GM18867 (cell line): ENCODE measurements around the gene GMEB1.
"Not testable (repeated sequence)": the region's sequence is repeated elsewhere in the genome, so short reads cannot be mapped to it uniquely, and the experiment has no call there.

ENCODE experiments used
- ATAC-seq: cut with Tn5 transposase; IDR thresholded peaks from one replicate; pipeline ENCODE4 v1.9.1; 2021; ENCODE audit warnings: mild to moderate bottlenecking, moderate library complexity; ENCODE audit not compliant: unreplicated experiment

The GMEB1 gene

GRCh38 chr1:28671254-28671780, 2.7 kb downstream of the GMEB1 start:
- ATAC-seq: no peak

- ATAC-seq: not testable (repeated sequence)
These were observed 4.4 kb downstream of the GMEB1 start for GRCh38 chr1:28672971-28673370.

GRCh38 chr1:28675924-28676257, 7.3 kb downstream of the GMEB1 start:
- no peak for ATAC-seq

GRCh38 chr1:28680151-28680550, 11.6 kb downstream of the GMEB1 start:
- ATAC-seq: no peak

GRCh38 chr1:28682840-28683239, 14.3 kb downstream of the GMEB1 start:
- no peak for ATAC-seq

GRCh38 chr1:28684937-28685336, 16.4 kb downstream of the GMEB1 start:
- ATAC-seq: no peak

GRCh38 chr1:28691627-28692026, 23.0 kb downstream of the GMEB1 start:
- ATAC-seq: not testable (repeated sequence)

GRCh38 chr1:28703629-28704028, 35.0 kb downstream of the GMEB1 start:
- ATAC-seq: no peak

- no peak for ATAC-seq
These were observed 47.8 kb downstream of the GMEB1 start for GRCh38 chr1:28716336-28716735.

- no peak for ATAC-seq
These were observed 49.6 kb downstream of the GMEB1 start for GRCh38 chr1:28718166-28718565.

- ATAC-seq: no peak
These were observed 50.2 kb downstream of the GMEB1 start for GRCh38 chr1:28718586-28719331.

GRCh38 chr1:28719332-28719619, 50.7 kb downstream of the GMEB1 start:
- no peak for ATAC-seq

- ATAC-seq: no peak
These were observed 51.8 kb downstream of the GMEB1 start for GRCh38 chr1:28720376-28720775.

- ATAC-seq: not testable (repeated sequence)
These were observed 53.3 kb downstream of the GMEB1 start for GRCh38 chr1:28721927-28722326.

GRCh38 chr1:28725365-28725764, 56.8 kb downstream of the GMEB1 start:
- ATAC-seq: not testable (repeated sequence)

- ATAC-seq: no peak
These were observed 67.4 kb downstream of the GMEB1 start for GRCh38 chr1:28735961-28736449.

GRCh38 chr1:28736450-28737306, 68.1 kb downstream of the GMEB1 start, which contains the start of gene YTHDF2:
Gene YTHDF2 (plus strand): TSS chr1:28736940. CDS start chr1:28737121, 181 bp downstream.
- ATAC-seq: peak; percentile 91

- peak; percentile 18 for ATAC-seq
These were observed 68.9 kb downstream of the GMEB1 start for GRCh38 chr1:28737307-28738132.

- ATAC-seq: no peak
These were observed 71.5 kb downstream of the GMEB1 start for GRCh38 chr1:28740118-28740517.

- ATAC-seq: no peak
These were observed 75.6 kb downstream of the GMEB1 start for GRCh38 chr1:28744184-28744583.

- ATAC-seq: no peak
These were observed 77.1 kb downstream of the GMEB1 start for GRCh38 chr1:28745653-28746173.
